HL-60/S4 treated with phorbol 12-myristate 13-acetate at 8.2 ng/mL for 4 days and 3 days (cell line): ENCODE measurements around the gene DMRTB1.

ENCODE experiments used
- in situ Hi-C: fragments of 300-500 bp; cut with MboI; formaldehyde crosslinking; loops from 2 replicates; pipeline ENCODE4 v1.15.0; 2022; ENCODE audit warnings: low sequenced_read_pairs

DMRTB1 gene

DNA sequence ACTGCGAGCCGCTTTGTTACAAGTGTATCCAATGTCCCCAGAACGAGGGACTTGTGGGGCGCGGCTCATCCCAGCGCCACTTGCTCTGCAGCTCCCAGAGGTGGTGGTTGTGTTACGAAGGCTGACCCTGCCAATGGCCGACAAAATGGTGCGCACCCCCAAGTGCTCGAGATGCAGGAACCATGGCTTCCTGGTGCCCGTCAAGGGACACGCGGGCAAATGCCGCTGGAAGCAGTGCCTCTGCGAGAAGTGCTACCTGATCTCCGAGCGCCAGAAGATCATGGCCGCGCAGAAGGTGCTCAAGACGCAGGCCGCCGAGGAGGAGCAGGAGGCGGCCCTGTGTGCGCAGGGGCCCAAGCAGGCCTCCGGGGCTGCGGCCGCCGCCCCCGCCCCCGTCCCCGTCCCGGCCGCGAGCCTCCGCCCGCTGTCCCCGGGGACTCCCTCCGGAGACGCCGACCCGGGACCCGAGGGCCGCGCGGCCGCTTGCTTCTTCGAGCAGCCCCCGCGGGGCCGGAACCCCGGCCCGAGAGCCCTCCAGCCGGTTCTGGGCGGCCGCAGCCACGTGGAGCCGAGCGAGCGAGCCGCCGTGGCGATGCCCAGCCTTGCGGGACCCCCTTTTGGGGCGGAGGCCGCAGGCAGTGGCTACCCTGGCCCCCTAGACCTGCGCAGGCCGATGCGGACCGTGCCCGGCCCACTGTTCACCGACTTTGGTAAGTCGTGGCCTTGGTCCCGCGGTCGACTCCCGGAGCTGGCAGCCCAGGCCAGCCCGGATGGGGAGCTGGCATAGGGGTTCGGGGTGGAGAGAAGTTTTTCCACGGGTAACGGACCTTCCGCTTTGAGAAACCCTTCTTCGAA is at the start of gene DMRTB1:
TSS of gene DMRTB1 (plus strand) at position 79 of the 855 bp plus-strand sequence. CDS start at position 134, 55 bp downstream.
- in situ Hi-C loops: no loop called here

DNA sequence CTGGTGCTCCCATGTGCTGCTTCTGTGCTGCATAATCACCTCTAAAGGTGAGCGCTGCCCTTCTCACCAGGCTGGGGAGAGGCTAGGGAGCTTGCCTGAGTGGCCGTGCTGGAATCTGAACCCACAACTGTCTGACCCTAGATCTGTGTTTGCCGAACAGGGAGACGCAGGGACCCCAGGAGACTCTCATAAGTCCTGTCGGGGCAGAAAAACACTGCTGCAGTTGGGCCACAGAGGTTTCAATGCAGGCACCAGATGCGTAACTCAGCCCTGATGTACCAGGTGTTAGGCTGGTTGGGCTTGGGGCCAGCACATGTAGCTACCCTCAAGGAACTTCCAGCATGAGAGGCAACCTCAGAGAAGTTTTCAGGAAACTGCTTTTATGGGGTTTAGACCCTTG is 49.5 kb upstream of the DMRTB1 start:
- in situ Hi-C loops: no loop called here

DNA sequence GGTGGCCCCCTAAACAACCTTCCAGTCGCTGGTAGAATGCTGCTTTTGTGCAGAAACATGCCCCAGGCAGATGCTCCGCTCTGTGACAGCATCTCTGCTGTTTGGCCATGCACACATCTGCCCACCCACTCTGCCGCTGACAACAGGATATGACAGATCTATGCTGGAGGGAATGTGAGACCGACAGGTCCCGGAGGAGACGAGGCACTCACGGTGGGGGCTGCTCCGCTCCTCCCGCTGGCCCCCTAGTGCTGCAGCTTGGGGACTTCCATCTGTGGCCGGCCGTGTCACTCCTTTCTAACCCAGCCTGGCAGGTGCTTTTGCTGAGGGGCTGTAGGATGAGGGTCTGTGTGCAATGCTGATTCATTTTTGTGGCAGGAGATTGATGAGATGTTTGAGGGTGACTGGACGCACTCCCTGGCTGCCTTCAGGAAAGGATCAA is 49.1 kb upstream of the DMRTB1 start:
- in situ Hi-C loops: no loop called here

DNA sequence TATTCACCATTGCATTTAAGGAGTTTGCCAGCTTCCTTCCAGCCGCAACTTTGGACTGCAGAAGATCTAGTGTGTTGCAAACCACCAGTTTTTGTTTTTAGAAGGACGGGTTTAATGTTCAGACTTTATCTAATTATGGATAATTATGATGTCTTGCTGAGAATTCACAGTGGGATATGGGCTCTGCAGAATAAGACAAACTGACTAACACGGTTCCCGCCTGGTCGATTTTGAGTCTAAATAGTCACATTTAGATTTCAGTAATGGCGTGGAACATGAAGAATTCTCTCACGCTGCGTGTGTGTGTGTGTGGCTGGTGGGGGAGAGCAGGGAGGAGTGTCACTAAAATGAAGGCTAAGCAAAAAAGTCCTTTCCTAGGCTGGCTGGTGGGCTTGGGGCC is 48.5 kb upstream of the DMRTB1 start:
- in situ Hi-C loops: no loop called here

DNA sequence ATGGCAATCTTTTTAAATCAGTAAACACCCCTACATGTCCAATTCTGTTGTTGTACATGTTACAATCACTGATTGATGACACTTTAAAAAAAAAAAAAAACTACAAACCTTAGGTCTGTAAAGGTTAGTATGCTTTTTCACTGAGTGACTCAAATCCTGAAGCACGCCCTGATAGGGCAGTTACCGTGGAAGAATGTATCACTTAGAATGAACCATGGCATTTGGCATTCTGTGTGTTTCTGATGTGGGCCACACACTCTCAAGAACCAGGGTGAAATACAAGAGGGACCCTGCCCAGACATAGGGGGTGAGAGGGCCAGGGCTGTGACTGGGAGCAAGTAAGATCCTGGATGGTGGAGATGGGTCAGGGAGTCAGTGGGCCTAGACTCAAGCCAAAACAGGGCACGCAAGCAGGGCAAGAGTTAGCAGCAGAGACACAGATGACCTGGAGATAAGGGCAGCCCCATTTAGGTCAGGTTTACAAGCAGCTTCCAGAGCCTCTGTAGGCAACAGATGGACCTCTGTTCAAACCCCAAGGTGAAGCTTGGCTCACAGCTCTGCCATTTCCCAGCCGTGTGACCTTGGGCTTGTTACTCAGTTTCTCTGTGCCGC is 47.6 kb upstream of the DMRTB1 start:
- in situ Hi-C loops: no loop called here

DNA sequence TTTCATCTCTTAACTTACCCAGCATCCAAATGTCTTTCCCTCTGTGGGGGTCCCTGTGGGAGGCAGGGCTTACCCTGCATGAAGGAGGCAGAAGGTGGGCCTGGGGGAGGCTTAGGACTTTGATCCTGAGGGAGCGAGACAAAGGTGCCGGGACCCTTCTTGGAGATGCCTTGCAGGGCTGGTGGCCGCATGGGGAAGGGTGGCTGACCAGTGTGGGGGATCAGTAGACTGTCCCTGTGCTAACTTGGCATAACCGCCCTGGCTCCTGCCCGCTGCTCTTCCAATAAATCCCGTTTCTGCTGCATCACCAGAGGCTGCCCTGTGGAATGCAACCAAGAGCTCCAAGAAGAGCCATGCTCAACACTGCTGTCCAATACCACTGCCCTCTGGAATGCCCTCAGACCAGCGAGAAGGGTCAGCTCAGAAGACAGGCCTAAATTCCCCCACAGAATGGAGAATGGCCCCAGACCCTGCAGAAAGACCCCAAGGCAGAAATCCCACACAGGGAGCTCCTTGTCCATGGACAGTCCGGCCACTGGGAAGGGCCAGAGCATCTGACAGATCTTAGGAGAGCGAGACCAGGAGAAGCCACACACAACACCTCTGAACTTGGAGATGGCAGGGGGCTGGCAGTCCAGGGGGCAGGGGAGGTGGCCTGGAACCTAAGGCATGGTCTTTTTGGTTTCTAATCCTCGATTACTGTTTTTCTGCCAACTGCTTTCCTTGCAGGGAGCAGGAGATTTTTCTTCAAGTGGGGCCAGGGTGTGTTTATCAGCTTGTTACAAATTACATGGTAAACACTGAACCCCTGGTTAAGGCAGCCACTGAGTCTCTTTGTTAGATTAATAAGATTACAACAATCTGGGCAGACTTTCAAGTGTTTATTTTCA is 46.7 kb upstream of the DMRTB1 start:
- in situ Hi-C loops: no loop called here

DNA sequence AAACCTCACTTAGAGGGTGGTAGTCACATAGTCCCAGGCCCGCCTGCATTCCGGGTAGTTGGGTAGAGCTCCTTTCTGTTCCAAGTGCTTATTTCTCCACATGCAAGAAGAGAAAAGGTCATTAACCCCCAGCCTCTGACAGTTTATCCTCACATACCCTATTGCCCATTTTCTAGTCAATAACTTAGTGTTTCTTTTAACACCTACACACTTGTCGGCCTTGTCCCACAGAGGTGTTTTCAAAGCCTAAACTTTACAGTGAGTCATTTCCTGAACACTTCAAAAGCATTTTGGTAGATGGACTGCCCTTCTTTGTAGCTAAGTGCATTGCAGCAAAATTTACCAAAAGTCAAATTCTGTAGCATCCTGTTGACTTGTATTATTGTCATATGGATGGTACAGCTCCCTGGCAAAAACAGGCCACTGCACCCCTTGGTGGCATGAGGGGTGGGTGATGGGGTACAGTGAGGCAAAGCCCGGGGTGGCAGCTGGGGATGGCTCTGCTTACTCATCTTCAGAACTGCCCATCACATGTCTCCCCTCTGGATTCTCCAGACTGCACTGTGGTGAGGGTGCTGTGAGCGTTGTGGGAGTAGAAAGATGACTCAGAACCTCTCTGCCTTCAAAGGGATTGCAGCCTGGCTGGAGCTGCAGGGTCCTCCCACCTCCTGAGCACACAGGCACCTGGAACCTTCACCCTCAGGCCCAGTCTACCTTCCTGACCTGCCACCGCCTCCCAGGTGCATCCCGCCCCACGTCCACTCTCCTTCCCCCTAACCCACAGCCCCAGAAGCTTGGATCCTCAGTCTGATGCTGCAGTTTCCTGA is 45.8 kb upstream of the DMRTB1 start:
- in situ Hi-C loops: no loop called here

DNA sequence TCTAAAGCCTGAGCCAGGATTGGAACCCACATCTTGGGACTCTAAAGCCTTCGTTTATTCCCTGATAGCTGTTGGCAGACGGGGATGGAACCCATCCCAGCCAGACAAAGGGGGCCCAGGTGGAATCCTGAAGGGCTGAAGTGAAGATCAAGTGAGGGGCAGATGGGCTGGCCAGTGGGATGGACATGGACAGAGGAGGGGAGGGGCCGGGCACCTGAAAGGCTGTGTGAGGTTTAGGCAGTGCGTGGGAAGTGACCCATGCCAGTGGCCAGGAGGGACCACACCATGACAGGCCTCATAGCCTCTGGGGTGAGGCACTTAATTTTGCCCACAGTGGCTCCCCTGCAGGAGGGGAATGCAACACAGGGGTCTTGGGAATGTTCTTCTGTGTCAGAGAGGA is 44.6 kb upstream of the DMRTB1 start:
- in situ Hi-C loops: no loop called here

DNA sequence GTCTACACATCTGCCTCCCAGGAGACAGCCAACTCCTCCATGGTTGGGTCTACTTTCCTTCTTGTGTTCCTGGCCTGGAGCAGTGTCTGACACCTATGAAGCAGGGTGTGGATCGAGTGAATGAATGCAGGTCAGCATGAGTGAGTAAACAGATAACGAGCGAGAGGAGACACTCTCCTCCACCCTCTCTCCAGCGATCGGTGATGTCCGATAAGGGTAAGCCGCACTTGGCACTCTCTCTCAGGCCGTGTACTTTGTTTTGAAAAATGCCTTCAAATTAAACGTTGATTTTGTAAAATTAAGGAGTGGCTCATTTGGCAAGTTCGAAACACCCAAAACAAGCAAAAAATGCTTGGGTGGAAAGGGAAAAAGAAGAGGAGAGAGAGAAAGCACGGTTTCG is 43.8 kb upstream of the DMRTB1 start:
- in situ Hi-C loops: no loop called here

DNA sequence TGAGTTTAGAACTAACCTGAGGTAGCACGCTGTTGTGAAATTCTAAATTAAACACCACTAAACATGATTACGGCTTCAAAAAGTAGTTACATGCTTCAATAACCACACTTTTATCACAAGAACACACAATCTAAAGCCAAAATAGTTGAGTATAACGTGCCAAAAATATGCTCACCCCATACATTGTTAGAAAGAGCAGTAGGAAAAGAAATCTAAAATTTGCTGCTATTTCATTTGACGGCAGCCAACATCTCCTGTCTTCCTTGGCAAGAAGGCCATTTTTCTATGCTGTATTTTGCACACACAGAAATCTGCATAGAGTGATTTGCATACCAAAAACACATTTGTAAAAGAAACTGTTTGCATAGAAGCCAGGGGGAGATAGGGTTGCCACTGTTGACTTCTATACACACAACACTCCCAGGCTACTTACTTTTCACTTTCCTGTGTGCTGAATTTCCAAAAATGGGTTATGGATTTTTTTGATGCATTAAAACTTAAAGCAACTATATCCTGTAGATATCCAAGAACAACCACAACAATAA is 42.9 kb upstream of the DMRTB1 start:
- in situ Hi-C loops: no loop called here

DNA sequence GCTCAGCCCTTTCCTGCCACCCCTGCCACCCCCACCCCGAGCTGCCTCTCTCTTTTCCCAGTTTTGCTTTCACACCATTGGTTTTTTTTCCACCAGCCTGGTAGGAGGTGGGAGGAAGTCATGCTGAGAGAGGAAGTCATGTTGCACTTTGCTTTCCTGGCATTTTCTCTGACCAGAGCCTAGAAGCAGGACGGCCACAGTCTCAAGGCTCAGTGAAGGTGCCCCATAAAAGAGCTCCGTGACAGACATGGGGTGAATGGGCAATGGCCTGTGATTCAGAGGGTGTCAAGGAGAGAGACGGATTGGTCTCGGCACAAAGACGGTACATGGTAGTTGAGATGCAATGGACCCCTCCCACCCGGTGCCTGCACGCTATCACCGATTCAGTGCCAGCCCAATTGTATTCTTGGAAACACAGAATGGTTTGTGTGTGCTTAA is 42.1 kb upstream of the DMRTB1 start:
- in situ Hi-C loops: no loop called here

DNA sequence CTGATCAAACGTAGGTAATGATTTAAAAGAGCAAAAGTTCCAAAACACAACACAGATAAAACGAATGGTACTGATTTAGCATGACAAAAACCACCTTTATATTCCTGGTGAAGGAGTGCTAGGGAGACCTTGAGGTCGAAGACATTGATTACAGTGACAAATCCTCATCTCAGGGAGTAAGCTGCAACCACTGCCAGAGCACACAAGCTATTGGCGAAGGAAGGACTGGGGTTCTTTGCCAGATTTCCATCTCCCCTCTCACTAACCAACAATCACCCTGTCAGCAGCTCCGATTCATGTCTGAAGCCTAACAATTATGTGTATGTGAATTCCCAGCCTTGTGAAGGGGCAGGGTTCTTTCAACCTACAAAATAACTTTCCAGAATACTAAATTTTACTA is 40.2 kb upstream of the DMRTB1 start:
- in situ Hi-C loops: no loop called here

DNA sequence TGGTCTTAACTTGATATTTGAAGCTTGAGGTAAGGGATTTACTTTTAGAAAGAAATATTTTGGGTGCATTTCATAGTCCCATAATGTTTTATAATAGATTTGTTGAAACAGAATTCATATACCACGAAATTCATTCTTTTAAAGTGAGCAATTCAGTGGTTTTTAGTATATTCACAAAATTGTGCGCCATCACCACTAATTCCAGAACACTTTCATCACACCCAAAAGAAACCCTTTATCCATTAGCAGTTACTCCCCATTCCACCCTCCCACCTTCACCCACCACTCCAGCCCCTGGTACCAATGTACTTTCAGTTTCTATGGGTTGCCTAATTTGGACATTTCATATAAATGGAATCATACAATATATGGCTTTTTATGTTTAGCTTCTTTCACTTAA is 38.9 kb upstream of the DMRTB1 start:
- in situ Hi-C loops: no loop called here

DNA sequence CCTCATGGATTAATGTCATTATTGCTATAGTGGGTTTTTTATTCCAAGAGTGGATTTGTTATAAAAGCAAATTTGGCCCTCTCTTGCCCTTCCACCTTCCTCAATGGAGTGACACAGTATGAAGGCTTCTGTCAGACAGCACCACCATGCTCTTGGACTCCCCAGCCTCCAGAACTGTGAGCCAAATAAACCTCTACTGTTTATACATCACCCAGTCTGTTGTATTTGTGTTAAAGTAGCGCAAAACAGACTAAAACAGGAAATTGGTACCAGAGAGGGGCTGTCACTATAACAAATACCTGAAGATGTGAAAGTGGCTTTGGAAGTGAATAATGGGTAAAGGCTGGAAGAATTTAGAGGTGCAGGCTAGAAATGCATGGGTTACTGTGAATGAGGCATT is 38.0 kb upstream of the DMRTB1 start:
- in situ Hi-C loops: no loop called here

DNA sequence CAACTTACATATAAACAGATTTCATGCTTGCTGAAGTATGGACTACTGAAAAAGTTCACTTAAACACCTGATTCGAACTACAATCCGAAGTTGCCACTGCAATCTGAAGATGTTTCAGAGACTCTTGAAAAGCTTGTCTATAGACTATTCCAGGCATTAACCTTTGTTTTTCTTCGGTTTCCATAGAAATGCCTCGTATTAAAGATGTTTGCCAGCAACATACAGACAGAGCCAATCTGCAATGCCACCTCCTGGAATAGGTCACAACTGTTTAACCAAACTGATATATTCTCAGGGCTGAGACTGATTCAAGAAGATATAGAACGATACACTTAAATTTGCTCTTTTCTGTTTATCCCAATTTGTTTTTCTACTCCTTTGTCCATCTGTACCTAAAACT is 28.9 kb upstream of the DMRTB1 start:
- in situ Hi-C loops: no loop called here

DNA sequence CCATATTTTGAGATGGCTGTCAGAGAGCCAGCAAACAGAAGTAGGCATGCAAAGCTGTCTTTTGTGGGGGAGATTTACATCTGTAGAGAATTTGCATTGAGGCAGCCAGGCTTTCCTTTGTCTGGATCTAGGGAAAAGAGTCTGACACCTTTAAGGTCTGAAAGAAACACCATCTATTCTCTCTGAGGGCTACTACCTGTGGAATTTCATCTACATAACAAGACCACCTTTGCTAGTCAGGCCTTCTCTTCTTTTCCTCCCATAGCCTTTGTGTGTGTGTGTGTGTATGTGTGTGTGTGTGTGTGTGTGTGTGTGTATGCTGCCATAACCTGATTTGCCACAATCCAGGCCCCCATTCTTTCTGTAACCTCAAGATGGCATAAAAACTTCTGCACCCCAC is 28.4 kb upstream of the DMRTB1 start:
- in situ Hi-C loops: no loop called here

DNA sequence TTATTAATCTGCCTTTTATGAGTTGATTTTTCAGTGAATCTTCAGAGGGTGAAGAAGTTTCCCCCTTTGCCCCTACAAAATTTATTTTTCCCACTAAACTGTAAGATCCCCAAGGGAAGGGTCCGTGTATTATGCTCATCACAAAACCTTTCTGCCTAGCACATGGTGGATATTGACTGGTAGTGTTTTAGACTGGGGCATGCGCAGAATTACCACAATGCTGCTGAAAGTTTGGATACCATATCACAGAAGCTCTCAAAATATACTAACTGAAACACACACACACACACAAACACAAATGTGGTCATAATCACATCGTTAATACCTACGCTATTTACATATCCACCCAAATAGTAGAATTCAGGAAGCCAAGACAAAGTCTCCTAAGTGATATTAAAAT is 28.0 kb upstream of the DMRTB1 start:
- in situ Hi-C loops: no loop called here

DNA sequence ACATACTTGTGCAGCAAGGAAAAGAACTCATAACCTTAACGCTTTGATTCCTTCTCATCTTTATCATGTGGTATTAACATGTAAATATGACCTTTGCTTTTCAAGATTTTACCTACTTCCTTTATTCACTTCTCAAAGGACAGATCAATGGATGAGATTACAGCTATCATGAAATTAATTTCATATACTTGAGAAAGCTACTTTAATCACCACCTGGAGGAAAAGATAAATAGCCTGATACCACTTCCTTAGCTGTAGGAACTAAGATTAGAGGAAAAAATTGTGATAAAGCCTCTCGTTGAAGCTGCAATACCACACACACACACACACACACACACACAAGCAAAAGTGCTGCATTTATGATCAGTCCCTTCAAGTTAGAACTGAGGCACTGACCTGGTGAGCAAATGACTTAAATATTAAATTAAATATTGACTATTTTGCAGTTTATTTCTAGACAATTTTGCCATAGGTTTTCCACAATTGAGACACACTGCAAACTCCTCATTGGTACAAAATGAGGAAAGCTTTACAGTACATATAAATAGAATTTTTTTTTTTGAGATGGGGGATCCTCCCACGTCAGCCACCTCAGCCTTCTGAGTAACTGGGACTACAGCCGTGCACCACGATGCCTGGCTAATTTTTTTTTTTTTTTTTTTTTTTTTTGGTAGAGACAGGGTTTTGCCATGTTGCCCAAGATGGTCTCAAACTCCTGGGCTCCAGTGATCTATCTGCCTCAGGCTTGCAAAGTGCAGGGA is 27.2 kb upstream of the DMRTB1 start:
- in situ Hi-C loops: no loop called here

DNA sequence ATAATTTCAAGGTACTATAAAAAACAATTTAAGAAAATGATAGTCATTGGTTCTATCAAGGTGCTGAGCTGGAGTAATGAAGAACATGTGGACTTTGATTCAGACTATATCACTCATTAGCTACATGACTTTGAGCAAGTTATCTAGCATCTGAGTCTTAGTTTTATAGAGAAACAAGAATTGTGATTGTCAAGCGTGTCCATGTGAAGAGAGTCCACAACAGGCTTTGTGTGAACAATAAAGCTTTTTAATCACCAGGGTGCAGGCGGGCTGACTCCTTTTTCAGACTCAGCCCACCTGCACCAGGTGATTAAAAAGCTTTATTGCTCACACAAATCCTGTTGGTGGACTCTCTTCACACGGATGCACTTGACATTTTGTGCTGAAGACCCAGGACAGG is 26.6 kb upstream of the DMRTB1 start:
- in situ Hi-C loops: no loop called here
